Astrocyte of the cerebellum (primary cell): ENCODE data around the gene SLC35F4.

Experiments used
- DNase-seq: peaks from one replicate; pipeline ENCODE4 v3.0.0-alpha.2; 2011; ENCODE audit warnings: low read depth
- H3K4me3 ChIP-seq: 2 replicates; pipeline ENCODE4 v1.5.1; 2011; ENCODE audit warnings: mild to moderate bottlenecking, low read depth, low read length, moderate library complexity
- CTCF ChIP-seq: IDR thresholded peaks from 2 replicates; pipeline ENCODE4 v1.5.1; 2012; ENCODE audit warnings: low read length, low read depth, moderate library complexity, mild to moderate bottlenecking; ENCODE audit errors: missing control alignments
- in situ Hi-C: cut with HindIII; loops from 2 replicates; pipeline ENCODE4 v1.10.0; 2017; ENCODE audit warnings: low sequenced_read_pairs

Gene SLC35F4

GRCh38 chr14:57582746-57583145 lies 283.1 kb downstream of the SLC35F4 start:
- in situ Hi-C loops, result no loop called here
- H3K4me3 ChIP-seq, result no peak overlapping the region
- no peak for DNase-seq
- no peak for TF ChIP-seq CTCF

- H3K4me3 ChIP-seq, result no peak overlapping the region
- in situ Hi-C loops, result no loop called here
- TF ChIP-seq CTCF, result no peak
- DNase-seq, result no peak
Measured at GRCh38 chr14:57578801-57579200, 287.1 kb downstream of the SLC35F4 start.

- TF ChIP-seq CTCF, result no peak
- in situ Hi-C loops, result no loop called here
Measured at GRCh38 chr14:57576498-57576897, 289.4 kb downstream of the SLC35F4 start.

GRCh38 chr14:57575482-57575881 lies 290.4 kb downstream of the SLC35F4 start:
- H3K4me3 ChIP-seq, result no peak overlapping the region
- TF ChIP-seq CTCF, result no peak
- DNase-seq, result no peak
- in situ Hi-C loops, result no loop called here

More at GRCh38 chr14:57576498-57576897, 289.4 kb downstream of the SLC35F4 start:
- DNase-seq, result no peak
- H3K4me3 ChIP-seq, result no peak overlapping the region

GRCh38 chr14:57574617-57575288 lies 291.1 kb downstream of the SLC35F4 start:
- no peak for DNase-seq
- TF ChIP-seq CTCF, result peak; percentile 19
- H3K4me3 ChIP-seq, result no peak overlapping the region
- in situ Hi-C loops, result no loop called here

GRCh38 chr14:57573173-57573572 lies 292.7 kb downstream of the SLC35F4 start:
- DNase-seq, result no peak
- H3K4me3 ChIP-seq, result no peak overlapping the region
- TF ChIP-seq CTCF, result no peak
- in situ Hi-C loops, result no loop called here
